NCI-H2081 (cell line): Measurements from ENCODE around the gene EGFR.
A peak's percentile ranks its signal among the peaks of the same experiment; 100 is the strongest.
"Not testable (repeated sequence)": the region's sequence is repeated elsewhere in the genome, so short reads cannot be mapped to it uniquely, and the experiment has no call there.

Experiments
- DNase-seq, 2 experiments: peaks; one replicate each; lab custom pipeline; 2025; lab: John Stamatoyannopoulos, UW

Gene EGFR

DNA sequence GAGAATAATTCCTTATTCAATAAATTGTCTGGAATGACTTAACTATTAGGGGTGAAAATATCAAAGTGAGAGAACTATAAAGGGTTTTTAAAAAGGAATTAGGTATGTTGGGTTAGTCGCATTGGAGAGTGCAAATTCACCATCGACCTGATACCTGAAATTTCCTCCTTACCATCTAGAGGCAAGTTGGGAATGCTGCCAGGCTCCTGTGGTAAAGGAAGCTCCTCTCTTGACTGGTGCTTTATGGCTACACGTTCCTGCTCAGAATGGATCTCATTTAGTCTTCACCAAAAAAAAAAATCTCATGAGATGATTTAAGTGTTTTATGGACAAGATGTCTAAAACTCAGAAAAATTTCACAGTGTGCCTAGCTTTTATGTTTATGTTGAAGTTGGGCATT is 129.8 kb downstream of the EGFR start:
- no peak for DNase-seq

DNA sequence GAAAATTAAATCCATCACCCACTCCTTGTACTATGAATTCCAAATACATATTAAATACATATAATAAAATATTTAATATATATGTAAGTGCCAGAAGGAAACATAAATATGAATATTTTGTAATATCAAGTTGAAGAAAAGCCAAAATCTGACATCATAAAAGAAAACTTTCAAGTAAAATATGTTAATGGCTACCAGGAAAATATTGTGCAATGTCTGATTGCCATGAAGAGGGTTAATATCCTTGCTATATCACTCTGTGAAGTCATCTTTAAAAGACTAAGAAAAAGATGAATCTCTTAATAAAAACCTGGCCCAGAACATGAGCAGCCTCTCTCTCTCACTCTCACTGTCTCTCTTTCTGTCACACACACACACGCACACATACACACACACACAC is 130.2 kb downstream of the EGFR start:
- no peak for DNase-seq

DNA sequence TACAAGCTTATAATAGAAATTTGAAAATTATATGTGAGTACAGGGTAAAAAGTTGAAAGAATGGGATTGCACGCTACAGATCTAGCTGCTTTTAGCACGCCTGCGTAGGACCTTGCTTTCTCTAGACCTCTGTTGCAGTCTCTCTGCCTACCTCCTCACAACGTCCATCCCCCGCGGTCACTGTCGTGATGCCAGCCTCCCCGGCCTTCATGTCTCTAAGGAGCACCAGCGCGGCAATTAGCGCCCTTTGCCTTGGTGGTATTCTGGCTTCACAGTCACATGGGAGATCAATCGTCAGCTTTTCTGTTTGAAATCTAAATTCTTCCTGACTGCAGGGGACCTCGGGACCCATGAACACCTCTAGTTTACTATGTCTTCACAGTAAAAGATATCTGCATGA is 131.3 kb downstream of the EGFR start:
- DNase-seq, result no peak

DNA sequence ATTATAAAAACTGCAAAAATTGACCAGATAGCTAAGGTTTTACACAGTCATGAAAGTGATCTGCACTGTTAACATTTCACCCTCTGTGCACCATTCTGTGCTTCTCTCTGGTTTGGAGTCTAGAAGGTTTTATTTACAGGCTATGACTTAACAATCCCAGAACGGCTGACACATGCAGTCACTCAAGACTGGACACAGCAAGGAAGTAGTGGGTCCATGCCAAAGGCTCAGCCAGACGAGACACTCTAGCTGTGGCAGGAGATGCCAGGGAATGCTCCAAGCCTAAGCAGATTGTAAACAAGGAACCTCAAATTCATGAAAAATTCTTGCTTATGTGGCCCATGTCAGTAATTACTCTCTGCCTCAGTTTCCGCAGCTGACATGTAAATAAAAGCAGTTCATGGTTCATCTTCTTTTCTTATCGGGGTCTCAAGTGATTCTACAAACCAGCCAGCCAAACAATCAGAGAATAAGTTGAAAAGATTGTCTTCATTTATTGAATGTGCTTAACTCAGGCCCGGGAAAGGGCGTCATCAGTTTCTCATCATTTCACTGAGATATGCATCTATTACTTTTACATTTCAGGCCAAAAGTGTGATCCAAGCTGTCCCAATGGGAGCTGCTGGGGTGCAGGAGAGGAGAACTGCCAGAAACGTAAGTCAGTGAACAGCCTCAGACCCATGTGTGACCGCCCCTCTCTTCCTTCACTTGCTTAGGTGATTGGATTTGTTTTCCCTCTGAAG is 132.1 kb downstream of the EGFR start:
- no peak for DNase-seq

DNA sequence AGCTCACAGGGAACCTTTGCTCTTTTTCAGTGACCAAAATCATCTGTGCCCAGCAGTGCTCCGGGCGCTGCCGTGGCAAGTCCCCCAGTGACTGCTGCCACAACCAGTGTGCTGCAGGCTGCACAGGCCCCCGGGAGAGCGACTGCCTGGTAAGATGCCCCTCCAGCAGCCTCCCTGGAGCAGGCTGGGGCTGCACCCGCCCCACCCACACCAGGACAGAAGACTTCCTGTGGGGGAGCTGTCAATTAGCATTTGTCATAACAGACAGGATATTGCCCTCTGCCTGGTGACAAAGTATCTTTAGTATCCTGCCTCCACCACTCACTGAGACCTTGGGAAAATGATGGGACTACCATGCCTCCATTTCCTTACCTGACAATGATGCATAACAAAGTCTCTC is 133.7 kb downstream of the EGFR start:
- no peak for DNase-seq

DNA sequence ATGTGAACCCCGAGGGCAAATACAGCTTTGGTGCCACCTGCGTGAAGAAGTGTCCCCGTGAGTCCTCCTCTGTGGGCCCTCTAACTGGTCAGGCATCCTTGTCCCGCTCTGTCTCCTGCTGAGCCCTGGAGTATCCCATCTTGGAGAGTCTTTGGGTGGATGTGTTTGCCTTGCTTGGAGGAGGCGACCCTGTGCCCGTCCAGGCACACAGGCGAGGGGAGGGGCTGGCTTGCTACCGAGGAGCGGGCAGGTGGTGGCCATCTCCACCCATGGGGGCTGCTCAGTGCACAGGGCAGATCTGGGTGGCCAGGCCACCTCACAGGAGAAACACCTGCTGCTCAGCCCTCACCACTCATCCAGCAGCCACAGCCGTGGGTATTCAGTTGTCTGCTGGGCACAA is 135.3 kb downstream of the EGFR start:
- DNase-seq, result no peak

DNA sequence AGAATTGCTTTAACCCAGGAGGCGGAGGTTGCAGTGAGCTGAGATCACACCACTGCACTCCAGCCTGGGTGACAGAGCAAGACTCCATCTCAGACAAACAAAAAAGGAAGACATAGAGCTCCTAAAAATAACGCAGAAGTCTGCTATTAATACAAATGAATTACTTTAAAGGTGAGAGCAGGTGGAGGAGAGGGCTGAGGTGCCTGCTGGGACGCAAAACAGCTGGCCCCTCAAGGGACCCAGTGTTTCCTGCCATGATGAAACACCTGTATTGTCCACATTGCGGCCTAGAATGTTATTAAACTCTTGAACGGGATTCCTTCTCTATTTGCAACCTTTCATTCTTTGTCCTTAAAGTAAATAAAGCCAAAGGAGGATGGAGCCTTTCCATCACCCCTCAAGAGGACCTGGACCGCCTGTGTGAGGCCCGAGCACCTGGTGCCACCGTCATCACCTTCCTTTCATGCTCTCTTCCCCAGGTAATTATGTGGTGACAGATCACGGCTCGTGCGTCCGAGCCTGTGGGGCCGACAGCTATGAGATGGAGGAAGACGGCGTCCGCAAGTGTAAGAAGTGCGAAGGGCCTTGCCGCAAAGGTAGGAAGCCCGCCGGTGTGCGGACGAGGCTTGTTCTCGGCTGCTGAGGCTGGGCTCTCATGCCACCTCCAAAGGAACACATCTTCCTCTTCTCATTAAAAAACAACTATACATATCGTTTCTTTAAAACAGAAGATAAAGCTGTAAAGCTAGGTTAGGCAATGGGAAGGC is 136.7 kb downstream of the EGFR start:
- no peak for DNase-seq

DNA sequence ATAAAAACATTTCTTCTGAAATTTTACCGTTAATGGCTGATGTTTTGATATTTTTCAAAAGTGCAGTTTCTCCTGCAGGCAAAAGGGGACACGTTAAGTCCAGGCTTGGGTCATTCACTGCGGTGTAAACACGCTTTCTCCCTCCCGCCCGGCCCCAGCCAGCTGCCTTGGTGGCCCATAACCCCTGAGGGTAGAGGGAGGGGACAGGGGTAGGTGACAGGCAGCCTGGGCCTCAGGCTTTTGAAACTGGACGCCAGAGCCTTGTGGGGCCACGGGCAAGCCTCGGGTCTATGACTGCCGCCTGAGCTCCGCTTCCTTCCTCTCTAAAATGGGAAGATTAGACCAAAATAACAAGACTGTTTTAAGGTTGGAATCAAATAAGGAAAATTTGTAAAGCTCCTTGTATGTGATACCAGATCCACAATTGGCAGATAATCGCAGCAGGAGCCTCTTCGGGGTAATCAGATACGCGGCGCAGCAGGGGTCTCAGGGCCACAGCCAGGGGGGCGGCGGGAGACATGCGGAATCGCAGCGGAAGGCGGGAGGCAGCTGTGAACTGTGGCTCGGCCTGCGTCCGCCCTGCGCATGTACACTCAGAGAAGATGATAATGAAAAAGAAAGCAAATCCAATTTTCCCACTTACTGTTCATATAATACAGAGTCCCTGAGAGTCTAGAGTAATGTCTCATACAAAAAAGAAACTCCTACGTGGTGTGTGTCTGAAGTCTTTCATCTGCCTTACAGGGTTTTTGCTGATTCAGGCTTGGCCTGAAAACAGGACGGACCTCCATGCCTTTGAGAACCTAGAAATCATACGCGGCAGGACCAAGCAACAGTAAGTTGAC is 138.3 kb downstream of the EGFR start:
- DNase-seq, result no peak

DNA sequence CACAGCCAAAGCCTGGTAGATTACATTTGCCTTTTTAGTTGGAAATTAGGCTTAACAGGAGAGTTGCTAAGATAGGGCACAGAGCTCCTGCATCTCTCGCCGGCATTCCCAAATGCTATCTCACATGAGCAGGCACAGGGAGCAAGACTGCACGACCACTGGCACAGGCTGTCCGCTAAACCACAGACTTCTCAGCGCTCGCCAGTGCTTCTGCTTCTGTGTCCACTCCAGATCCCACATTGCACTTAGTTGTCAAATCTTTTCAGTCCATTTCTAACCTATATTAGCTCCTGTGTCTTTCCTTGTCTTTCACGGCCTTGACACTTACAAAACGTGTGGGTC is 138.9 kb downstream of the EGFR start:
- DNase-seq, result no peak

DNA sequence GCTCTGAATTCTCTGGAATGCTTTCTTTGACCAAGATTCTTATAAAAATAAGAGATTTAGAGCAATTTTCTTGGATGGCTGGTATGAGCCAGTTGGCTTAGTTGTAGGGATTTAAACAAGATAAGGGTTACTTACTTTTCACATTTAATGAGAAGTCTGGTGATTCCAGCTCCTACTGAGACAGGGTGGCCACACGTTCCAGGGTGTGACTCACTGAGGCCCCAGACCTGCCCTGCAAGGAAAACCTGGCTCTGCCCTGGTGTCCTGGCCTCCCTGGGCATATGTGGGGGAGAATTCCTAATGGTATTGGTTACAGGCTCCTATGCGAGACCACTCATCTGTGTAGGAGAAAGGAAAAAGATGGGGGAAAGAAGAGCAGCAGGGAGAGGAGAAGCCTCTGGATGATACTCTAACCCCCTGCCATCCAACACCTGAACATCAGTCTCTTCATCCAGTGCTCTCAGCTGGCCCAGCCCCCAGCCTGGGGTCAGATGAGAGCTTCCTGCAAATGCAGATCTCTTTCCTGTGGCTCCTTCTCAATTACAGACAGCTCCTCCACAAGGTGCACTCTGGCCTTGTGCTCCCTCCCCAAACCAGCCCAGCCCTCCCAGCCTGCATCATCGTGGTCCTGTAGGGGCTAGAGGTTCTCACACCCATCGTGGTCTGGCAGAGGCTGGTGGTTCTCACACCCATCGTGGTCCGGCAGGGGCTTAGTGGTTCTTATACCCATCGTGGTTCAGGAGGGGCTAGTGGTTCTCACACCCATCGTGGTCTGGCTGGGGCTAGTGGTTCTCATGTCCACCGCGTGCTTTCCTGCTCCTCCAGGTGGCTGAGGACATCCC is 139.9 kb downstream of the EGFR start:
- no peak for DNase-seq

DNA sequence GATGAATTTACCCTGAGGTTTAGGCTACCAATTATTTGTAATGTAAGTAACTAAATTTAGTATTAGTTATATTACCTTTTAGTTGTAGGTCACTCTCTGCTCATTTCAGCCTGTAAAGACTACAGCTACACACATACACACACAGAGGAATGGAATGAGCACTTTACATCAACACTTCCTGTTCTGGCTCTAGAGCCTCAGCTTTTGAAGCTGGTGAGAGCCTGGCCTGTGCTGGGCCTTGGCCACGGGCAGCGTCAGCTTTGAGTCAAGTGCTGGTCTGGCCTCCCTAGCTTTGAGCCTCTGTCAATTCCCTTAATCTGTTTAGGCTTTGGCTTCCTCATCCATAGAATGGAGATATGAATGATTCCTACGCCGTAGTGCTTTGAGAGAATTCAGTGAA is 141.7 kb downstream of the EGFR start:
- no peak for DNase-seq

DNA sequence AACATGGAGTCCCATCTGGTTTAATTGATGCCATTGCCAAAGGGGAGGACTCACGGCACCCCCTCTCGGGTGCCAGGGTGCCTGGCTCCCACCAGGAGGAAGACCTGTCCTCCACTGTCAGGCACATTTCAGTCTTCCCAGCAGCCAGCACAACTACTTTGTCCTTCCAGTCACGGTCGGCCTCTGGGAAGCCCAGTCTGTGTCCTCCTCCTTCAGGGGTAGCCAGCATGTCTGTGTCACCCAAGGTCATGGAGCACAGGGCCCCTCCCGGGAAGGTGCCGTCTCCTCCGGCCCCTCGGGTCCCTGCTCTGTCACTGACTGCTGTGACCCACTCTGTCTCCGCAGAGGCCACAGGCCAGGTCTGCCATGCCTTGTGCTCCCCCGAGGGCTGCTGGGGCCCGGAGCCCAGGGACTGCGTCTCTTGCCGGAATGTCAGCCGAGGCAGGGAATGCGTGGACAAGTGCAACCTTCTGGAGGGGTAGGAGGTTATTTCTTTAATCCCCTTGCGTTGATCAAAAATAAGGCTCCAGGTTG is 142.4 kb downstream of the EGFR start:
- DNase-seq, result no peak

DNA sequence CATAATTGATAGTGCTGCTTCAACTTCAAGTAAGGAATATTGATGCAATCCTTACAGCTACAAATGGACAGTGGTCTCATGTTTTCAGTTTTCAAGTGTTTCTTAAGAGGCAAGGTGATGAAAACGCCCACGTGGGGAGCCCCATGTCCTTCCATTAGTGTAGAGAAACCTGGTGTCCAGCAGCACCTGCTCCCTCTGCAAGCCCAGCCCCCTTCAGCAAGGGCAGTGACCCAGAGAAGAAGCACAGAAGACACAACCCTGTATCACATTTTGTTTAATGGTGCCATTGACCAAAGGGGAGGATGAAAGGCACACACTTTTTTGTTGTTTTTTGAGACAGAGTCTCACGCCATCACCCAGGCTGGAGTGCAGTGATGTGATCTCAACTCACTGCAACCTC is 143.7 kb downstream of the EGFR start:
- DNase-seq, result no peak

DNA sequence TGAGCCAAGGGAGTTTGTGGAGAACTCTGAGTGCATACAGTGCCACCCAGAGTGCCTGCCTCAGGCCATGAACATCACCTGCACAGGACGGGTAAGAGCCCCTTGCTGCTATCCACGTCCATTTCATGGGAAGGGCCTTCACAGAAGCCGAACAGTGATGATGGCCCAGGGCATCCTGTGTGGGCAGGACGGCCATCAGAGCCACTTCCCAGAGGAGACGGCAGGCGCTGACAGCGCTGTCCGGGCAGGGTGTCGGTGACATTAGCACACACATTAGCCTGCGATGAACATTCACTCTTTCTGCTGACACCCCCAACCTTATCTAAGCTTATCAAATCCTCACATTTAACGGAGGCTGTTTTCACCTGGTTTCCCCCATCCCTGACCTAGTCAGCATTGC is 144.9 kb downstream of the EGFR start:
- no peak for DNase-seq

DNA sequence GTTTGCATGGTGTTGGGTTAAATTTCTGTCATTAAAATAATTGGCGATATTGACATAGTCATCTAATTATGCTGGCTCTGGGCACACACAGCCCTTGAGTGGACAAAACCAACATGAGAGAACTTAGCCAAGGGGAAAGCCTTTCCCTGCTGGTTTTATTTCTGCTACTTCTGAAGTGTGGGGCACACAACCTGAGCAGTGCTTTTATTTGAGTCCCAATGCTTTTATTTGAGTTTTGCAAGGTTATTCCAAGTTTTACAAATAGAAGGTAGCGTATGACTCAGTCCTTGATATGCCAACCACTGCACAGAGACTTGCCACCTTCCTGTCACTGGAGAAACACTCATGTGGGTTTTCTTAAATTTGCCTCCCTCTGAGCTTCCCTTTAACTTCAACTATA is 145.7 kb downstream of the EGFR start:
- peak in 1 of 2 experiments; percentile 37 for DNase-seq

DNA sequence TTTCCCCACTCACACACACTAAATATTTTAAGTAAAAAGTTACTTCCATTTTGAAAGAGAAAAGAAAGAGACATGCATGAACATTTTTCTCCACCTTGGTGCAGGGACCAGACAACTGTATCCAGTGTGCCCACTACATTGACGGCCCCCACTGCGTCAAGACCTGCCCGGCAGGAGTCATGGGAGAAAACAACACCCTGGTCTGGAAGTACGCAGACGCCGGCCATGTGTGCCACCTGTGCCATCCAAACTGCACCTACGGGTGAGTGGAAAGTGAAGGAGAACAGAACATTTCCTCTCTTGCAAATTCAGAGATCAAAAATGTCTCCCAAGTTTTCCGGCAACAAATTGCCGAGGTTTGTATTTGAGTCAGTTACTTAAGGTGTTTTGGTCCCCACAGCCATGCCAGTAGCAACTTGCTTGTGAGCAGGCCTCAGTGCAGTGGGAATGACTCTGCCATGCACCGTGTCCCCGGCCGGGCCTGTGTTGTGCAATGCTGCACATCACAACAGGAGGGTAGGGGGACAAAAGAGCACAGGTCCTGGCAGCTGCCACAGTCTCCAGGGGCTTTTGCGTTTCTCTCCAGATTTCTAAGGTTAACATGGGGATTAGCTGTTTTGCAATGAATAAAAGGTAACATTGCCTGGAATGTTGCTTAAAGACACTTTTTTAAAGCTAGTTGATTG is 146.5 kb downstream of the EGFR start:
- no peak for DNase-seq

DNA sequence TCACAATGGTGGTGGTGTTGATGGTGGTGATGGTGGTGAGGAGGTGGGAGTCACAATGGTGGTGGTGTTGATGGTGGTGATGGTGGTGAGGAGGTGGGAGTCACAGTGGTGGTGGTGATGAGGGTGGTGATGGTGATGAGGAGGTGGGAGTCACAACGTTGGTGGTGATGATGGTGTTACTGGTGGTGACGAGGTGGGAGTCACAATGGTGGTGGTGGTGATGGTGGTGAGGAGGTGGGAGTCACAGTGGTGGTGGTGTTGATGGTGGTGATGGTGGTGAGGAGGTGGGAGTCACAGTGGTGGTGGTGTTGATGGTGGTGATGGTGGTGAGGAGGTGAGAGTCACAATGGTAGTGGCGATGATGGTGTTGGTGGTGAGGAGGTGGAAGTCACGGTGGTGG is 148.5 kb downstream of the EGFR start:
- DNase-seq, result not testable (repeated sequence)

DNA sequence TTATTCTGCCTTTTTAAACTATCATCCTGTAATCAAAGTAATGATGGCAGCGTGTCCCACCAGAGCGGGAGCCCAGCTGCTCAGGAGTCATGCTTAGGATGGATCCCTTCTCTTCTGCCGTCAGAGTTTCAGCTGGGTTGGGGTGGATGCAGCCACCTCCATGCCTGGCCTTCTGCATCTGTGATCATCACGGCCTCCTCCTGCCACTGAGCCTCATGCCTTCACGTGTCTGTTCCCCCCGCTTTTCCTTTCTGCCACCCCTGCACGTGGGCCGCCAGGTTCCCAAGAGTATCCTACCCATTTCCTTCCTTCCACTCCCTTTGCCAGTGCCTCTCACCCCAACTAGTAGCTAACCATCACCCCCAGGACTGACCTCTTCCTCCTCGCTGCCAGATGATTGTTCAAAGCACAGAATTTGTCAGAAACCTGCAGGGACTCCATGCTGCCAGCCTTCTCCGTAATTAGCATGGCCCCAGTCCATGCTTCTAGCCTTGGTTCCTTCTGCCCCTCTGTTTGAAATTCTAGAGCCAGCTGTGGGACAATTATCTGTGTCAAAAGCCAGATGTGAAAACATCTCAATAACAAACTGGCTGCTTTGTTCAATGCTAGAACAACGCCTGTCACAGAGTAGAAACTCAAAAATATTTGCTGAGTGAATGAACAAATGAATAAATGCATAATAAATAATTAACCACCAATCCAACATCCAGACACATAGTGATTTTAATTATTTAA is 151.7 kb downstream of the EGFR start:
- no peak for DNase-seq

DNA sequence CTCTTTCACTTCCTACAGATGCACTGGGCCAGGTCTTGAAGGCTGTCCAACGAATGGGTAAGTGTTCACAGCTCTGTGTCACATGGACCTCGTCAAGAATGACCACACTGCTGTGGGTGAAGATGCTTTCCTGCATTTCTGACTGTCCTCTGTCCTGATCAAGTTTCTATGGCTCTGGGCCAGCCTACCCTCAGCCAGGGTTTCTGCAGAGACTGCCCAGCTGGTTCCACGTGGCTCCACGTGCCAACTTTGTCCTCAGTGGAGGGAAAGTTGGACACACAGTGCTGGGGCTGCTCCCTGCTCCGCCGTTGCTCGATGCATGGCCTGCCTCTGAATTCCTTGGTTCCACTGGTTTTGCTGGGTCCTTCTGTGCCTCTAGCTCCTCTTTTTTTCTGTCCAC is 152.3 kb downstream of the EGFR start:
- DNase-seq, result no peak

DNA sequence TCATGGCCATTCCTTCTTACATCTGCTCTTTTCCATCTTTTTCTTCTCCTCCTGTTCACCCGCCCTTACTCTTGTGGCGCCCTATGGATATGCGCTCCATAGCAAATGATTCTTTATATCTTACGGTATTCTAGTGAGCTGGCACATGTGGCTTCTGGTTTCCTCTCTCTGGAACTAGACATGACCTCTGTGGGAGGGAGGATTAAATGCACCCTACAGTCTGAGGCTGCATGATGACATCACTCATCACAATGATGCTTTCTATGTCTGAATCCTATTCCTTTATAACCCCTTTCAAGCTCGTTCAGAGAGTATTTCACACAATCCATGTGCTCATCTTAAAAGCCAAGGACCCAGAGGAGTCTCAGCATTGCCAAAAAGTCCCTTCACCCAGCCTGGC is 153.3 kb downstream of the EGFR start:
- no peak for DNase-seq
